H7 (cell line): Measurements from ENCODE around the gene TBC1D25. TPM values are rescaled to one million over a fixed set of nuclear protein-coding genes. Genes with fewer than 3 reads are reported as not detected.

Experiments used
- DNase-seq: peaks from one replicate; pipeline ENCODE4 v3.0.0; 2012
- H3K27me3 ChIP-seq: 2 replicates; pipeline ENCODE4 v1.6.0; 2011; ENCODE audit warnings: mild to moderate bottlenecking, low read length; ENCODE audit not compliant: control insufficient read depth, insufficient read depth
- H3K36me3 ChIP-seq: replicated peaks from 2 replicates; pipeline ENCODE4 v1.5.1; 2011; ENCODE audit warnings: low read length; ENCODE audit not compliant: control insufficient read depth, insufficient read depth
- H3K4me3 ChIP-seq: 2 replicates; pipeline ENCODE4 v1.5.1; 2011; ENCODE audit warnings: low read depth, mild to moderate bottlenecking, control low read depth, low read length, moderate library complexity; ENCODE audit not compliant: insufficient read depth
- total RNA-seq: library from RNA; depleted of rRNA; stranded (reverse); fragments of >200 nt; shearing (Covaris generic); gene quantifications from 2 replicates; pipeline ENCODE4 v1.2.3, GENCODE V29; 2014; rRNA removed

Gene TBC1D25, protein sequence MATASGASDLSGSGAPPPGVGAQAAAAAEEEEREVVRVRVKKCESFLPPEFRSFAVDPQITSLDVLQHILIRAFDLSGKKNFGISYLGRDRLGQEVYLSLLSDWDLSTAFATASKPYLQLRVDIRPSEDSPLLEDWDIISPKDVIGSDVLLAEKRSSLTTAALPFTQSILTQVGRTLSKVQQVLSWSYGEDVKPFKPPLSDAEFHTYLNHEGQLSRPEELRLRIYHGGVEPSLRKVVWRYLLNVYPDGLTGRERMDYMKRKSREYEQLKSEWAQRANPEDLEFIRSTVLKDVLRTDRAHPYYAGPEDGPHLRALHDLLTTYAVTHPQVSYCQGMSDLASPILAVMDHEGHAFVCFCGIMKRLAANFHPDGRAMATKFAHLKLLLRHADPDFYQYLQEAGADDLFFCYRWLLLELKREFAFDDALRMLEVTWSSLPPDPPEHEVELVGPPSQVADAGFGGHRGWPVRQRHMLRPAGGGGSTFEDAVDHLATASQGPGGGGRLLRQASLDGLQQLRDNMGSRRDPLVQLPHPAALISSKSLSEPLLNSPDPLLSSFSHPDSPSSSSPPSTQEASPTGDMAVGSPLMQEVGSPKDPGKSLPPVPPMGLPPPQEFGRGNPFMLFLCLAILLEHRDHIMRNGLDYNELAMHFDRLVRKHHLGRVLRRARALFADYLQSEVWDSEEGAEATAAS
- total RNA-seq = 4.0 and 6.5 TPM in 2 replicates

DNA sequence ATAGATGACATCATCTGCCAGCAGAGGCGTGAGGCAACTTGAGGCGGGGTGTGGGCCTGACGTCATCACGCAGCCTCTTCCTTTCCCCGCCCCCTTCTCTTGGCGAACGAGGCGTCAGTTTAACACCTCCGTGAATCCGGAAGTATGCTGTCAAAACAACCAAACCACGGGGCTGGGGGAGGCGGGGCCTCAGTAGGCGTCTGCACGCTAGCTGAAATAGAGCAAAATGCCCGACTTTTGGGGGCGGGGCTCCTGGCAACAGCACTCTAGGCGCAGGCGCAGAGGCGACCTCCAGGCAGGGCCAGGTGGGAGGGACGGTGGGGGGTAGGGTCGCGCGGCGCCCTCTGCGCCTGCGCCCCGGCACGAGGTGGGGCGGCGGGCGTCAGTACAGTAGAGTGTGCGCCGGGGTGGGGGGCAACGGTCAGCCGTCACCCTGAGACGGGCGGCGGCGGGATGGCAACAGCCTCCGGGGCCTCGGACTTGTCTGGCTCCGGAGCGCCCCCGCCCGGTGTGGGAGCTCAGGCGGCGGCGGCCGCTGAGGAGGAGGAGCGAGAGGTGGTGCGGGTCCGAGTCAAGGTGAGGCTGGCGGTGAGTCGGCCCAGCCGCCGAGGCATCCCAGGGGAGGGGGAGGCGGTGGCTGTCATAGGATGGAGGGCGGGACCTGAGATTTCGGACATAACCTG is at the start of gene TBC1D25:
TSS of gene TBC1D25 (plus strand) at position 370 of the 683 bp plus-strand sequence. CDS start at position 454, 84 bp downstream.
- Histone ChIP-seq H3K27me3 (no peaks in the 10 kb centered on the region), H3K36me3 (no peaks in the 10 kb centered on the region), H3K4me3 (peak within 1 kb of the TSS; percentile 62)
- peak; percentile 94 for DNase-seq

DNA sequence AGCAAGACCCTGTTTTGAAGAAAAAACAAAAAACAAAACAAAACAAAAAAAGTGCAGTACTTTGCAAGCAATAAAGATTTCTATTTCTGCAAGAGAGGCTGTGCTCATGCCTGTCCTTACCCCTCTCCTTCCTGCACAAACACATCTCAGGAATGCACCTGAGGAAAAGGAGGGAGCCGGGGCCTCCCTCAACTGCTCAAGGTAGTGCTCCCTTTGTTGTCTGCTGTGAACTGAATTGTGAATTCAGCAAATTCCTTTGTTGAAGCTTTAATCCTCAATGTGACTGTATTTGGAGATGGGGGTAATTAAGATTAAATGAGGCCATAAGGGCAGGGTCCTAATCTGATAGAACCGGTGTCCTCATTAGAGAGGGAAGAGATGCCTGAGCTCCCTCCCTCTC is 49.6 kb upstream of the TBC1D25 start:
- H3K36me3 ChIP-seq = no peaks in the 10 kb centered on the region
- no peak for DNase-seq
- H3K27me3 ChIP-seq = no peaks in the 10 kb centered on the region
- no peak overlapping the region for H3K4me3 ChIP-seq

DNA sequence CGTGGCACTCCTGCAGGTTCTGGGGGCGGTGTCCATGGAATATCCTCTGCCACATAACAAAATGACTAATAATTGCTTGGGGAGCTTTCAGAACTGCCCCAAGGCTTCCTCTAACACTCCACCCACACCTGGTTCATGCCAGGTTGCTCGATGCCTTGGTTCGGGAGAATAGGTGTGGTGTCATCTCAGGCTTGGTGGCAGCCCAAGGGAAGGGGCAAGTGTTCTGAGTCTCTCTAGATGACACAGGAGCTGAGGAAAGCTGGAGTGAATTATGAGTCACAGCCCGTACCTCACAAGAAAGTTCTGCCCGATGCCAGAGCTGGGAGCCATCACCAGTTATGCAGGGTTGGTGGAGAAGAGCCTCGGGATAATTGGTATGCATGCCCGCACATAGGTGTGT is 48.9 kb upstream of the TBC1D25 start:
- Histone ChIP-seq H3K36me3 (no peaks in the 10 kb centered on the region), H3K4me3 (no peak overlapping the region), H3K27me3 (no peaks in the 10 kb centered on the region)
- DNase-seq = no peak

DNA sequence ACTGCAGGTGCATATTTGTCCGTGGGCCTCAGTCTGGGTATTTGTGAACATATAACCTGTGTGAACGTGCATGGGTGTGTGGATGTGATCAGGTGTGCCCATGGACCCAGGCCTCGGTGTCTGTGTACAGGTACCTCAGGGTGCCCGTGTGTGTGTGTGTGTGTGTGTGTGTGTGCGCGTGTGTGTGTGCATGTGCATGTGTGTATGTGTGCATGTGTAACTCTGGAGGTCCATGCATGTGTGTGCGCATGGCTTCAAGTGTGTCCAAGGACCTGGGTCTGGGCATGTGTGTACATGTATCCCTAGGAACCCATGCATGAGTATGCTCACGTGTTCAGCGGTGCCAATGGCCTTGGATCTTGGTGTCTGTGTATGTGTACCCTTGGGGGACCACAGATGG is 47.7 kb upstream of the TBC1D25 start:
- Histone ChIP-seq H3K27me3 (no peaks in the 10 kb centered on the region), H3K4me3 (no peak overlapping the region), H3K36me3 (no peaks in the 10 kb centered on the region)
- DNase-seq = no peak

DNA sequence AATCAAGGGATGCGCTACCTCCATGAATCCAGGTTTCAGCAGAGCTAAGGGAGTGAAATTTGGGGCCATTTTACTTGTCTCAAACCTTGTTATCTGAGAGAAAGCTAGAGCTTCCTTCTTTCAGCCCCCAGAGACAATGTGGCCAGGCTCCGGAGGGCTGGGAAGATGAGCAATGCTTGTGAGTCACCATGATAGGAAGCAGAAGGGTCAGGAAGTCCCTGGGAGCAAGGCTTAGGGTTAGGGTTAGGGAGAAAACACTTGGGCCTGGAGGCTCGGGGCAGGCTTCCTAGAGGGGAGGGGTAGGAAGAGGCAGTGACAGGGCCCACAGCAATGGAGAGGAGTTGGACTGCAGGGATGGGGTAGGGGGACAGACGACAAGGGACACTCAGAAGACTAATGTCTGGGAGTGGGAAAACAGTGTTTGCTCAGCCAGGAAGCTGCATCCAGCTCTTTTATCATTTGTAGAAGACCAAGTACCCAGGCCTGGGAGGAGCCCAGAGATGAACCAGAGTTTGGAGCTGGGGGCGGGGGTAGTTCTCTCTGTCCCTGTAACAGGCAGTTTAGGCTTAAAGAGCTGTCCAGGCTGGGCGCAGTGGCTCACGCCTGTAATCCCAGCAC is 47.1 kb upstream of the TBC1D25 start:
- H3K4me3 ChIP-seq = no peak overlapping the region
- H3K36me3 ChIP-seq = no peaks in the 10 kb centered on the region
- DNase-seq = no peak
- H3K27me3 ChIP-seq = no peaks in the 10 kb centered on the region

DNA sequence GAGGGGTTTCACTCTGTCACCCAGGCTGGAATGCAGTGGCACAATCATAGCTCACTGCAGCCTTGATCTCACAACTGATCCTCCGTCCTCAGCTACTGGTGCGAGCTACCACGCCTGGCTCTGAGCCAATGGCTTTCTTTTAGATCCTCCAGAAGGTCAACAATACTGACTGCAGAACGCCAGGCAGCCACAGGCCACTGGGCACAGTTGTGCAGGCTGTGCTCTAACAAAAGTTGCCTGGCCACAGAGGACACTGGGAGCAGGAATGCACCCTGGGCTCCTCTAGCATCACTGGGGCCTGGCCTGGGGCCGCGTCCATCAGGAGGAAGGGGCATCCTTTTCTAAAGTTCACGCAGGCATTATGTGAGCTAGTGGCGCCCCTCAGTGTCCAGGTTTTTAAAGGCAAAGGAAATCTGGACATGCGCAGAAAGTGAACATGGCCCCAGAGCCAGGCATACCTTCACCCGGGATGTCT is 45.6 kb upstream of the TBC1D25 start:
- Histone ChIP-seq H3K27me3 (no peaks in the 10 kb centered on the region), H3K4me3 (no peak overlapping the region), H3K36me3 (no peaks in the 10 kb centered on the region)
- peak; percentile 77 for DNase-seq

DNA sequence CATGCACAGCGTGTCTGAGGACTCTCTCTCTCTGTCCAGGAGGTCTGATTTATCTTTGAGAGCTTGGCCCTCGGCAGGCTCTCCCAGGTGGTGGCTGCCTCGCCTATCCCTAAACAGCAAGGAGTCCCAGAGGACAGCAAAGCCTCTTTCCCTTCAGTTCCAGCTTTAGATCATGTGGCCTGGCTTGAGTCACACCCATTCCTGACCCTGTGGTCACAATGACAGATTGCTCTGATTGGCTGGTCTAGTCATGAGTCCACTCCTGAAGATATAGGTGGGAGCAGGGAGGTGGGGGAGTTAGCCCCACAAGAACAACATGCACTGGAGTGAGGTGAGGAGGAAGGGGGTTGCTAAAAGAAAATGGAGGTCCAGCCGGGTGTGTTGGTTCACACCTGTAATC is 42.9 kb upstream of the TBC1D25 start:
- no peak for DNase-seq
- Histone ChIP-seq H3K36me3 (no peaks in the 10 kb centered on the region), H3K4me3 (no peak overlapping the region), H3K27me3 (no peaks in the 10 kb centered on the region)

DNA sequence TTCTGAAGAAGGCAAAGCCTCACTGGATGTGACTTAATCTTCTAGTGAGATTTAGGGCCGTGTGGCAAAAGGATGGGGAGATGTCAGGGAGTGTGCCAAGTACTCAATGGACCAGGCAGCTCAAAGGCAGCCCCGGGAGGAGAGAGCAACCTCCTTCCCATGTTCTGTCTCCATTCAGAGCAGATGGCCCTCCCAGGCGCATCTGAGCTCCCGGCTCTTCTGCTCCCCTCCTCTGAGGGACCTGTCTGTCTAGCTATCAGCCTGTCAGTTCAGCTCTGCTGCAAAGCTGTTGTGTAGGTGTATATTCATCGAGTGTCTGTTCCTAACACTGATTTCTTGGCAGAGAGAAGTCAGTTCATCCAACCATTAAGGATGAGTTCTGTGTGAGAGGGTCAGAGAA is 41.6 kb upstream of the TBC1D25 start:
- Histone ChIP-seq H3K27me3 (no peaks in the 10 kb centered on the region), H3K36me3 (no peaks in the 10 kb centered on the region), H3K4me3 (no peak overlapping the region)
- no peak for DNase-seq

DNA sequence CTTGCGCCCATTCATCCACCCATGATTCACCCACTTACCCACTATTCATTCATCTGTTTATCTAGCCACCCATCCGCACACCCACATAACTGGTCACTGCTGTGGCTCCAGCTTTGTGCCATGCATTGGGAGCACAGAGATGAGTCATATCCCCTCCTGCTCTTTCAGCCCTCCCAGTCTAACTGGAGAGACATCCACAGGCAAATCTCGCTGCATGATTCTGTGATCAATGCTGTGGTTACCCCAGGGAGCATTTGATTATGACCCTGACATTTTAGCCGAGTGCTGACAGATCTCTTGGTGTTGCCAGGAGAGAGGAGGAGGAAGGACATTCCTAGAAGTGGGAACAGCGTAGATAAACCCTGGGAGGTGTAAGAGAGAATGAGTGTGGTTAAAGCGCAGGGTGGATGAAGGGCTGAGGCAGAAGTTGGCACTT is 41.1 kb upstream of the TBC1D25 start:
- no peak overlapping the region for H3K4me3 ChIP-seq
- no peaks in the 10 kb centered on the region for H3K36me3 ChIP-seq
- H3K27me3 ChIP-seq = no peaks in the 10 kb centered on the region
- no peak for DNase-seq

DNA sequence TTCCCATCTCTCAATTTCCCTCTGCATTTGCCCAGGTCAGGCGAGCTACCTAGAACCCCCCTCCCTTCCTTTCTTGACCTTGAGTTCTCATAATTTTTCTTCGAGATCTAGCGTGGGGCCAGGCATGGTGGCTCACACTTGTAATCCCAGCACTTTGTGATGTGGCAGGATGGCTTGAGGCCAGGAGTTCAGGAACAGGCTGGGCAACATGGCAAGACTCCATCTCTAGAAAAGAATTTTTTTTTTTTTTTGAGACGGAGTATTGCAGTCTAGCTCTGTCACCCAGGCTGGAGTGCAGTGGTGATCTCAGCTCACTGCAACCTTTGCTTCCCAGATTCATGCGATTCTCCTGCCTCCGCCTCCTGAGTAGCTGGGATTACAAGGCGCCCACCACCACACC is 35.3 kb upstream of the TBC1D25 start:
- Histone ChIP-seq H3K36me3 (no peaks in the 10 kb centered on the region), H3K27me3 (no peaks in the 10 kb centered on the region), H3K4me3 (no peak overlapping the region)
- no peak for DNase-seq

DNA sequence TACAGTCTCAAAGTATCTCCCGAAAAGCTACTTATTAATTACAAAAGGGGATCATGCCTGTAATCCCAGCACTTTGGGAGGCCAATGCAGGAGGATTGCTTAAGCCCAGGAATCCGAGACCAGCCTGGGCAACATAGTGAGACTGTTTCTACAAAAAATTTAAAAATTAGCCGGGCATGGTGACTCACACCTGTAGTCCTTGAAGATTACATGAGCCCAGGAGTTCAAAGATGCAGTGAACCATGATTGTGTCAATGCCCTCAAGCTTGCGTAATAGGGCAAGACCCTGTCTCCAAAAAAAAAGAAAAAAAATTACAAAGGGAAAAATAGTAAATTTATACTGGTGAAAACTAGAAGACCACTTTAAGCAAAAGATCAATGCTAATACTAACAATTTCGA is 34.0 kb upstream of the TBC1D25 start:
- Histone ChIP-seq H3K27me3 (no peaks in the 10 kb centered on the region; the same call in 1 of the 2 replicates), H3K4me3 (no peak overlapping the region), H3K36me3 (no peaks in the 10 kb centered on the region)
- no peak for DNase-seq

DNA sequence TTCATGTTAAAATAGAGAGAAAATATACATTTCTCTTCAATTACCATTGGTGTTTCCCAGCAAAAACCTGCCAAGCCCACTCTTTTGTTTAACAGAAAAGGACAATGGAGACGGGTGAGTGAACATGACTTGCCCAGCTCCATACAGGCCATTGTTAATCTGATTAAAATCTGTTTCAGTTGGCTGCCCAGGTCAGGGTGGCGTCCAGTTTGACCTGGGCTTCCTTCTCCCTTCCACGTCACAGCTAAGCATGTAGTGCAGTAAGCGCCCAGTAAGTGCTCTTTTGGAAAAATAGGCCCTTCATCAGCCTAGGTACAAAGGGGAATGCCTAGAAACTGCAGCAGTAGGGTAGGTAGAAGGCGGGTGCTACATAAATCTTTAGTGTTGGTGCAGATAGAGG is 32.3 kb upstream of the TBC1D25 start:
- no peak for DNase-seq
- Histone ChIP-seq H3K36me3 (no peaks in the 10 kb centered on the region), H3K4me3 (no peak overlapping the region), H3K27me3 (no peaks in the 10 kb centered on the region; the same call in 1 of the 2 replicates)

DNA sequence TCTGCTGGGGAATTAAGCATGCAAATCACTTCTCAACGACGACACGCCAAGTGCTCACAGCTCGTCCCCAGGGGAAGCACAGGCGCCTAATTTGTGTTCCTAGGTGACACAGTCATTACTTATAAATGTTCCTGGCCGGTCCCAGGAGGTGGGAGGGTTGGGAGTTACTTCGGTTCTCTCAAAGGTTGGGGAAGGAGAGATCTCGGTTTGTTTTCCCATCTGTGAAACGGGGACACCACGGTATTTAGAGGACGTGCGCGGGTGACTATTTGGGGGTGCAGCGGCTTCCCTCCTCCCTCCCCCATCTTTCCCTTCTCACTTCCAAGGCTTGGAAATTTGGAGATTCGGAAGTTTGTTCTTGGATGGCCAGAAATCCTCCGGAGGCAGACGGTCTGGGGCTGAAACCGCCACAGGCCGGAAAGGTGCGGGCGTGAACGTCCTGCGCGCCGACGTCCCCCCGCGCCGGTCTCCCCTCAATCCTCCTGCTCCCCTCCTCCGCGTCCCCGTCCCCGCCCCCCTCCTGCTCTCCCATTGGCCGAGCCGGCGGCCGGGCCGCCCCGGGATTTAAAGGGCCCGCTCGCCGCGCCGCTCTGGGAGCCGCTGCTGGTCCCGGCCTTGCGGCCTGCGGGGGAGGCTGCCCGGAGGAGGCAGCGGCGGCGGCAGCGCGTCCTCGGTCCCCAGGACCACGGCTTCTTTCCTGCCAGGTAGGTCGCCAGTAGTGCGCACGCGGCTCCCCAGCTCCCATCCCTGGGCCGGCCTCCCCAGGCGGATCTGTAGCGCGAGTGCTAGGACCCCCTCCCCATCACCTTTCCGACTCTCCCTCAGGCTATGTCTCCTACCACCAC is 30.9 kb upstream of the TBC1D25 start, which contains the start of gene PORCN:
TSS of gene PORCN (plus strand) at position 593 of the 845 bp plus-strand sequence. CDS start 829 bp downstream, outside the sequence.
- DNase-seq = peak; percentile 96
- H3K27me3 ChIP-seq = no peaks in the 10 kb centered on the region; the same call in 1 of the 2 replicates
- peak within 1 kb of the TSS; percentile 70 for H3K4me3 ChIP-seq
- no peaks in the 10 kb centered on the region for H3K36me3 ChIP-seq
